NCI-H460 (cell line): Measurements from ENCODE around the gene PPFIBP1. TPM values are rescaled to one million over a fixed set of nuclear protein-coding genes. Genes with fewer than 3 reads are reported as not detected.

Experiments
- DNase-seq: peaks from one replicate; pipeline ENCODE4 v3.0.0-alpha.2; 2016; ENCODE audit warnings: low read depth; ENCODE audit errors: extremely low read depth
- polyA plus RNA-seq: library from polyadenylated mRNA; depleted of rRNA; stranded (reverse); fragments of >200 nt; gene quantifications from 2 replicates; pipeline ENCODE4 v1.2.3, GENCODE V29; 2014; cell fraction: nucleus; rRNA removed
- total RNA-seq: library from RNA; depleted of rRNA; stranded (reverse); fragments of >200 nt; shearing (Covaris generic); gene quantifications from 2 replicates; pipeline ENCODE4 v1.2.3, GENCODE V29; 2014; rRNA removed

PPFIBP1 gene
- total RNA-seq, result 66.2 and 75.1 TPM in 2 replicates
- 34.6 and 54.7 TPM in 2 replicates for polyA plus RNA-seq

DNA sequence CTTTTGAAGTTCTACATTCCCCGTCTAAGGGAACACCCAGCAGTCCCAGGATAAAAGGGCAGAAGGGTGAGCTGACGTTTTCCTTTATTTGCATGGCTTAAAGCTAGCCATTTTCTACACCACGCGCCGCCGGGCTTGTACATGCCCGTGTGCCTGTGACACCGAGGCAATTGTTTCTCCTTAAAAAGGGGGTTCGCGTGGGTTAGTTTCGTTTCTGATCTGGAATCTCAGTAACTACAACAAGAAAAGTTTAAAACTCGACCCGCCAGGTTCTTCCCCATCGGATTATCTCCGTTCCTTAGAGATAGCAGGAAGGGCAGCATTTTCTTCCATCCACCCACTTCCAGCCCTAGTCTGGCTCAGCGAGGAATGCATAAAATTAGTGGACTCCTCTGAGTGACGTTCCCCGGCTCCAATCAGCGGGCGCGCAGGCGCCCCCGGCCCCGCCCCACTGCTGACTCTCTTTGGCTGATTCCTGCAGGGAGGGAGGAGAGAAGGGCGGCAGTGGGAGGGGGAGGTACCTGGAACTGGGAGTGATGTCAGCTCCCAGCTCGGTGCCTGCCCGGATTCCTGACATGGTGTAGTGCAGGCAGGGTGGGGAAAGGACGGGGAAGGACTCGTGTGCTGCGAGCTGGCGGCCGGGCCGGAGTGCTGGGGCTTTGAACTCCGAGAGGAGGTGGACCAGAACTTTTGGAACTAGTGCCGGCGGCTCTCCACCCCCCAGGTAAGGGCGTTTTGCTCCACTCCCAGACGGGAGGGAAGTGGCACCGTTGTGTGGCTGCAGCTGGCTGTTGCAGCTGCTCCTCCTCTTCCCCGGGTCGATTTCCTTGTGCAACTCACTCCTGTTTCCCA is at the start of gene PPFIBP1:
Gene PPFIBP1 (plus strand): TSS at position 565 of the 852 bp plus-strand sequence. CDS start 109,191 bp downstream, outside the sequence.
- peak; percentile 96 for DNase-seq

- no peak for DNase-seq
These were observed 49.7 kb upstream of the PPFIBP1 start for GRCh38 chr12:27474344-27474743.

GRCh38 chr12:27477049-27477448 is 47.0 kb upstream of the PPFIBP1 start:
- DNase-seq, result no peak

DNA sequence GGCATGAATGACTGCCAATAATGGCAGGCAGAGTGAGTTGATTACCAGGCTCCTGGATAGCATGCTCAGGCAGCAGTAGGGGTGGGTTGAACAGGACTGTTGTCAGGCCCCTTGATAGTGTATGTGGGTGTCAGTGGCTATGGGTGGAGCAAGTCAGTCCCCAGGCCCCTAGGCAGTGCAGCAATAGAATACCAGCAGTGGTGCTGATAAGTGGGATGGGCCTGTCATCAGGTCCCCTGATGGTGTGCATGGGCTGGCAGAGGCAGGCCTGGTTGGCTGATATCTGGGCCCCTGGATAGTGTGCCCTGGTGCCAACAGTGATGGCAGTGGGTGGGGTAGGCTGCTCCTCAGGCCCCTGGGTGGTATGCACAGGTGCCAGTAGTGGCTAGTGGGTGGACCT is 45.1 kb upstream of the PPFIBP1 start:
- DNase-seq, result no peak

GRCh38 chr12:27480016-27480415 is 44.0 kb upstream of the PPFIBP1 start:
- DNase-seq, result no peak

DNA sequence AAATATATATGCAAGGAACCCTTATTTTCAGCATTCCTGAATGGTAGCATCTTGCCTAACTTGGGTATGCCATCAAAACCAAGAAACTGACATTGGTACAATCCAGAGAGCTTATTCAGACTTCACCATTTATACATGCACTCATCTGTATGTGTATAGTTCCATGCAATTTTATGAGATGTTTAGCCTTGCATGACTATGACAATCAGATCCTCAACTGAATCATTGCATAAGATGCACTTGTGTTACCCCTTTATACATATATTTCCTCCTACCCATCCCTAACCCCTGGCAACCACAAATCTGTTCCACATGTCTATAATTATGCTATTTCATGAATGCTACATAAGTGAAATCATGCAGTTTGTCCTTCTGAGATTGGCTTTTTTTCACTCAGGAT is 37.0 kb upstream of the PPFIBP1 start:
- DNase-seq, result no peak

GRCh38 chr12:27488479-27488878 is 35.5 kb upstream of the PPFIBP1 start:
- DNase-seq, result no peak

GRCh38 chr12:27491226-27491625 is 32.8 kb upstream of the PPFIBP1 start:
- no peak for DNase-seq

GRCh38 chr12:27493260-27493940 is 30.6 kb upstream of the PPFIBP1 start:
- no peak for DNase-seq

DNA sequence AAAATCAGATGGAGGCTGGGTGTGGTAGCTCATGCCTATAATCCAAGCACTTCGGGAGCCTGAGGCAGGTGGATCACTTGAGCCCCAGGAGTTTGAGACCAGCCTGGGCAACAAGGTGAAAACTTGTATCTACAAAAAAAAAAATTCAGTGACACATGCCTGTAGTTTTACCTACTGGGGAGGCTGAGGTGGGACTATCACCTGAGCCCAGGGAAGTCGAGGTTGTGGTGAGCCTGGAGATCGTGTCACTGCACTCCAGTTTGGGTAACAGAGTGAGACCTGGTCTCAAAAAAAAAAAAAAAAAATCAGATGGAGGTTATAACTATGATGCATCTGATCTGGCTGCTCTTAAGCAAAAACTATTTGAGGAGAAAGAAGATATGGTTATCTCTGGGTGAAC is 26.6 kb upstream of the PPFIBP1 start:
- DNase-seq, result no peak

- DNase-seq, result no peak
These were observed 25.9 kb upstream of the PPFIBP1 start for GRCh38 chr12:27498149-27498548.

DNA sequence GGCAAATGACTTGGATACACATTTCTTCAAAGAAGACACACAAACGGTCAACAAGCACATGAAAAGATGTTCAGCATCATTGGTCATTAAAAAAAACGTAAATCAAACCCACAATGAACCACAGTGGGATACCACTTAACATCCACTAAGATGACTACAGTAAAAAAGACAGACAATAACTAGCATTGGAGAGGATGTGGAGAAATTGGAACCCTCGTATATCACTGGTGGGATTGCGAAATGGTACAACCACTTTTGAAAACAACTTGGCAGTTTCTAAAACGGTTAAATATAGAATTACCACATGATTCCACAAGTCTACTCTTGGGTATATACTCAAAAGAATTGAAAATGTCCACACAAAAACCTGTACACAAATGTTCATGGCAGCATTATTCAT is 25.2 kb upstream of the PPFIBP1 start:
- no peak for DNase-seq

DNA sequence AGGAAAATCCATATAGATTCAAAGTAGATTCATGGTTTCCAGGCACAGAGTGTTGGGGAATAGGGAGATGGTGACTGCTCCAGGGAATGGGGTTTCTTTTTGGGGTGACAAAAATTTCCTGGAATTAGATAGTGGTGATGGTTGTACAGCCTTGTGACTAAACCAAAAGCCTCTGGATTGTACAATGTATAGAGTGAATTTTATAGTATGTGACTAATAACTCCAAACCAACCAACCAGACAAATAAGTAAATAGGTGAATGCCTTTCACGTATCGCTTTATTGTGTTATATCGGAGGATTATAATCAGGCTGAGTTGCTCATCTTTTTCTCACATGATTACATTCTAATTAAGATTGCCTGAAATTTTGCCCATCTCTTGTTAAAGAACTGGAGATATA is 24.6 kb upstream of the PPFIBP1 start:
- DNase-seq, result no peak

DNA sequence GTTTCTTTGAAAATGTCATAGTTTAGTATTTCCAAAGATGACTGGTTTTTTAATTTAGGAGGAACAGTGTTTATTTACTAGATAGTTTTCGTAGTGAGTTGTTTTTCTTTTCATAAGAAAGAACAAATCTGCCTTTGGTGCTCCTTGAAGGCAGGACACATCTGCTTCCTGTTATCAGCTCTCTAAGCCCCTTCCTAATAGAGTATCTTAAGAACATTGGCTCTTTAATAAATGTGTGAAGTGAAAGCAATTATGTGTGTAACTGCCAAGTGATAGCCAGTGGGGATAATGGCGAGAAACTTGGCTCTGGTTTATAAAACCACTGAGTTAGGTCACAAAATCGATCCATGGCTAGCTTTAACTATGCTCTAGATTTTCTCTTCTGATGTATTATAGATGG is 23.5 kb upstream of the PPFIBP1 start:
- no peak for DNase-seq

DNA sequence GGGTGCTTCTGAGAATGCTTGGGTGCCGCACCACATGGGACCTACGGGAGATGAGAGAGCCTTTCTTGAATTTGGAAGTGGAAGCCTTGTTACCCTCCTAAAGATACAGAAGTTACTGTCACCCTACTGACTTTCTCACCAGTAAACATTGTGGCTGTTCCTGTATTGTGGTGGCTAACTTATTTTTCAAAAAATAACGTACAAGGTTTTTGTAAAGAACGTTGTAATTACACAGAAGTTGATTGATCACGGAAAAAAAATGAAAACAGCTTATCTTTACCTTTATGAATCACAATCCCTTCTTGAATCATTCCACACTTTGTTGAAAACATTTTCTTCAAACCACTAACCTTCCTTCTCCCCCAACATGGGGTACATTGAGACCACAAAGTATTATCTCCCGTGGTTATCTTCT is 22.0 kb upstream of the PPFIBP1 start:
- no peak for DNase-seq

DNA sequence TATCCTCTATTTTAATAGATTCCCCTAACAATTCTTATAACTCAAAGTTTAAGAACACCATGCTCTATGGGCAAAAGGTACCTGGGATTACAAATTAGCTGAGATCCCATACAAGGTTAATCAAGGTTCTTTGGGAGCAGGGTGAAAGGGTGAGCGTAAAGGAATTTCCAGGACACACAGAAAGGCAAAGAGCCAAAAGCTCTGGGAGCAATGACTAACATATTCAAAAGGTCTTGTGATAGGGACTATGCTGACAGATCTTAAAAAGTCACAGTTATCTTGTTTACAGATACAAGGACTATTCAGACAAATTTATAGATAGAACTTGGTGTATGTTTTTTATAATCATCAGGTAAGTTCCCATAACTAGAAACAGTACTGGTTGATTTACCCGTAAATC is 19.5 kb upstream of the PPFIBP1 start:
- no peak for DNase-seq

DNA sequence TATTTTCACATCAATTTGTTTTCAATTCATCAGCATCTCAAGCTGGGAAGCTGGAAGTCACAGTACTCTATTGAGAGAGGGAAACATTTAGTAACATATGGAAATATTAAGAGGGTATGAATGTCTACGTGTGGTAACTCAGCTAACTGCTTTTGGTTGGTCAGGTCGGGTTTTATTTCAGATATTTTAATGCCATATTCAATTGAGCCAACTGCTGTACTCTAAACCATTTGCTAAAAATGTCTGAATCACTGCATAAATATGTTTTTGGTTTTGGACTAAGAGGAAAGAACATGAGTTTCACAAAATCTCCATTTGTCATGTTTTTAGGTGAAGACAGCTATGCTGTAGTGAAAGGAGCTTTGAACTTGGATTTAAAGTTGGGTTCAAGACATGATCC is 18.9 kb upstream of the PPFIBP1 start:
- DNase-seq, result no peak

DNA sequence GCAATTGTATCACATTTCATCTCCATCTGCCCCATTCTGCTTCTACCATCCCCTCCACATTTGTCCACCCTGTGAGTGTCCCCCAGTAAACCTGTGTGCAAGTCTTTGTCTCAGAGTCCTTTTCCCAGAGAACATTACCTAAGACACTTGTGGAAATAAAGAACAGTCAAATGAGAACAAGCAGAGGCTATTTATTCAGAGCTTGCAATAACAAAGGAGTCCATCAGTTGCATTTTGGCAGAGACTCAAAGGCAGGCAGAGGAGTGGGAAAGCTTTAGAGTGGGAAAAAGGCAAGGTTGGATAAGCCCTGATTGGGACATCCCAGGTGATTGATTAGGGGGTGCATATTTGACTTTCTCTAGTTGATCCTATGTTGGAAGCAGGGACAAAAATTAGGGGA is 18.2 kb upstream of the PPFIBP1 start:
- DNase-seq, result no peak

DNA sequence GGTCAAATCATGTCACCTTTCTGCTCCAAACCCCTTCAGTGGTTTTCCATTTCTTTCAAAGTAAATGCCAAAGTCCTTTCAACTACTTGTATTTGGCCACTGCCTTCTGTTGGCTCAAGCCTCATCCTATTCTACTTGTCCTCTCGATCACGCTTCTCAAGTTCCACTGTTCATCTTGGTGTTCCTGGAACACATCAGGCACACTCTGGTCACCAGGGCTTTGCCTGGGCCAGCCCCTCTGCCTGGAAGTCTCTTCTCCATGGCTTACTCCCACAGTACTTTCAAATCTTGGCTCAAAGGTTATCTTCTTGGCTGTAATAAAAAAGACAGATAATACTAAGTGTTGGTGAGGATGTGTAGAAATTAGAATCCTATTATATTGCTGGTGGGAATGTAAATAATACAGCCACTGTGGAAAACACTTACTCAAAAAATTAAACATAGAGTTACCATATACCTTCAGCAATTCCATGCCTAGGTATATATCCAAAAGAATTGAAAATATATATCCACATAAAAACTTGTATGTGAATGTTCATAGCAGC is 17.3 kb upstream of the PPFIBP1 start:
- DNase-seq, result no peak

DNA sequence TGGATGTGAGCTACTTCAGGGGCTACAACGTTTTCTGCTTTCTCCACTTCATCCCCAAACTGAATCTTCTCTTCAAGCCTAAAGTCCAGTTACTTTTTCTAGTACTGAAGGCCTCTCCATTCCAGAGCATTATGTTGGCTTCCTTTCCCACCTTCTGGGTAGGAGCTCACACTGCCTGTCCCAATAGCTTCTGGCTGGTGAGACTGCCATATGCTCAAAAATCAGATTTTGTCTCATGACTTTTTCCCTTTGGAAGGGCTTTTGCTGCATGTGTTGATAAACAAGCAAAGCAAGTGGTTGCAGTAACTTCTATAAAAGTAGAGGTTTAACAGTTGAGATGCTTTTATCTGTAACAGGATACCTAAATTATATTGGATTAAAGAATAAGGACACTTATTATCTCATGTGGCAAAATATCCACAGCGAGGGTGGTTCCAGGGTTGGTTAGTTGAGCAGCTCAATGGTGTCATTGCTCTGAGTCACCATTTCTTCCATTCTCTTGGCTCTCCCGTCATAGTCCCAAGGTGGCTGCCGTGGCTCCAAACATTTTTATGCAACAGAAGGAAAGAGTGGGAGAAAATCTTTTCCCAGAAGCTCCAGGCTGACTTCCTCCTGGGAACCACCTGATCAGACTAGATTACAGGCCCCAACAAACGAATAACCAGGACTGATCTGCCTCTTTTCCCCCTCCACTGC is 15.1 kb upstream of the PPFIBP1 start:
- DNase-seq, result no peak
